NCI-H2196 (cell line): ENCODE results near the gene SWT1.

Experiments
- DNase-seq: peaks from one replicate; lab custom pipeline; 2025; ENCODE audit not compliant: unreplicated experiment; lab: John Stamatoyannopoulos, UW

SWT1 gene, protein sequence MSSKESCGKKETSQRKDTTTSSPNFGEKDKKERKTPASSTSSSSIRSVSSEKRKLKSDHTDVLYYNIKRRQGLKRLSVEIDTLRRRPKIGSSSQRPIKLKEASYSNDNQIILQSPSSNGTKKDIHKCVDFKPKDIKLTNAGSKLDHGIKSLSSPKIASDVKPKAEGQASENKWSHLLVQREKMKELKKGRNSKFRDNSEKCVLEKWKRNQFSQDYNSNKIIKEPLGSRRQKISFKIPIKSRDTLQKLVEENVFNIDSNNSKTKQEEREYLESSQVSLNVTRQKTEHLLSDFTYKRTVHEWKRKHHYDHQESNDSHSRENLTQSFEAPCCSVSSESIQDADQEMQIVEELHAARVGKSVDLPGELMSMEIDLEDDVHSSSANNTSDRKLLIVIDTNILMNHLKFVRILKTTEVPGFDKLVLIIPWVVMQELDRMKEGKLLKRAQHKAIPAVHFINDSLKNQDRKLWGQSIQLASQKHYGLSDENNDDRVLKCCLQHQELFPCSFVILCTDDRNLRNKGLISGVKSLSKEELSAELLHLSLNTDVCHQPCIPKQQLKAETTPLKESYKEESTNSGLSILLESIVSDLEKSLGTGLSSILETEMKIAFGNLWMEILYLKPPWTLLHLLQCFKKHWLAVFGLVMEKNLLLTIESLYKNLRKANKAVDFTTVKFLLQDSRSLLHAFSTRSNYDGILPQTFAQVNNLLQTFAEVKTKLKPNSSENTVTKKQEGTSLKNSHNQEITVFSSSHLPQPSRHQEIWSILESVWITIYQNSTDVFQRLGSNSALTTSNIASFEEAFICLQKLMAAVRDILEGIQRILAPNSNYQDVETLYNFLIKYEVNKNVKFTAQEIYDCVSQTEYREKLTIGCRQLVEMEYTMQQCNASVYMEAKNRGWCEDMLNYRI

GRCh38 chr1:185156854-185157598, at the start of gene SWT1, which contains the start of gene TRMT1L:
Gene SWT1, plus strand, starts transcription at chr1:185157167. Its CDS starts 3,675 bp downstream, at chr1:185160842.
Gene TRMT1L, minus strand, starts transcription at chr1:185156953. Its CDS starts 241 bp downstream, at chr1:185156712.
- DNase-seq: peak; percentile 98

DNA sequence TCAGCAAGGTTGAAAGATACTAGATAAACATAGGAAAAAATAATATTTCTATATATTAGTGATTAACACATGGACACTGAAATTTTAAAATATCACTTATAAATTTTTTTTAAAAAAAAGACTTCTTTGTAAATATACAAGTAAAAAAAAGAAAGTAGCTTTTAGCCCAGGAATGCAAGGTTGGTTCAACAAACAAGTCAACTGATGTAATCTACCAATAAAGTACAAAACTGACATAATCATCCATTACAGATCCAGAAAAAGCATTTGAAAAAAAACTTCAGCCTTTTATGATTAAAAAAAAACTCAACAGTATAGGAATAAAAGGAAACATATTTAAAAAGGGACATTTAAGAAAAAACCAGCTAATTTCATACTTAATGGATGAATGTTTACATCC, 48.6 kb upstream of the SWT1 start:
- DNase-seq: no peak

- DNase-seq: no peak
These were observed 46.8 kb upstream of the SWT1 start for GRCh38 chr1:185110145-185110544.

DNA sequence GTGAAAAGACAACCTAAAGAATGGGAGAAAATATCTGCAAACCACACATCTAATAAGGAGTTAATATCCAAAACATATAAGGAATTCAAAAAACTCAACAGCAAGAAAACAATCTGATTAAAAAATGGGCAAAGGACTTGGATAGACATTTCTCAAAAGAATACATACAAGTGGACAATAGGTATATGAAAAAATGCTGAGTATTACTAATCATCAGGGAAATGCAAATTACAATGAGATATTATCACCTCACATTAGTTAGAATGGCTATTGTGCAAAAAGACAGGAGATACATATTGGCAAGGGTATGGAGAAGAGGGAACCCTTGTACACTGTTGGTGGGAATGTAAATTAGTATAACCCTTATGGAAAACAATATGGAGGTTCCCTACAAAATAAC, 45.1 kb upstream of the SWT1 start:
- no peak for DNase-seq

DNA sequence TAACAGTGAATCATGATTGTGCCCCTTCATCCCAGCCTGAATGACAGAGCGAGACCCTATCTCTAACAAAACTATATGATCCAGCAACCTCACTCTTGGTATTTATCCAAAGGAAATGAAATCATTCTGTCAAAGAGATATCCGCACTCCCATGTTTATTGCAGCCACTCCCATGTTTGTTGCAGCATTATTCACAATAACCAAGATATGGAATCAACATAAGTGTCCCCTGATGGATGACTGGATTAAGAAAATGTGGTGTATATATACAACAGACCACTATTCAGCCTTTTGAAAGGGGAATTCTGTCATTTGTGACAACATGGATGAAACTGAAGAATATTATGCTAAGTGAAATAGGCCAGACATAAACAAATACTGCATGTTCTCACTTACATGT, 44.6 kb upstream of the SWT1 start:
- no peak for DNase-seq

DNA sequence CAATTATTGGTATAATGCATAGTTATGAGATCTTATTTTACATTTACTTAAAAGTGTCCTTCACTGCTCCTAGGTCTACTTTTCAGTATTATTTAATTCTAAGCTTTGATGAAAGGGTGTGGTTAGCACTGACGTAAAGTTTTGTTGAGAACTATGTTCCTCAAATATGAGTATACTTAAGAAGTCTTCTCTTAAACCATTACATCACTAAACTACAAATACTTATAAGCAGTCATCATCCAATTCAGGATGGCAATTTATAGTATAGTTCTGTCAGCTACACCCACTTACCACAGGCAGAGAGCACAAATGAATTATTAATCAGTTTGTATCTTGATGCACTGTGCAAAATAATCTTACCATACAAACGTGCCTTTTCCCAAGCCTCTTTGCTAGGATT, 27.3 kb upstream of the SWT1 start:
- DNase-seq: no peak

- DNase-seq: no peak
These were observed 24.4 kb upstream of the SWT1 start for GRCh38 chr1:185132534-185132933.

DNA sequence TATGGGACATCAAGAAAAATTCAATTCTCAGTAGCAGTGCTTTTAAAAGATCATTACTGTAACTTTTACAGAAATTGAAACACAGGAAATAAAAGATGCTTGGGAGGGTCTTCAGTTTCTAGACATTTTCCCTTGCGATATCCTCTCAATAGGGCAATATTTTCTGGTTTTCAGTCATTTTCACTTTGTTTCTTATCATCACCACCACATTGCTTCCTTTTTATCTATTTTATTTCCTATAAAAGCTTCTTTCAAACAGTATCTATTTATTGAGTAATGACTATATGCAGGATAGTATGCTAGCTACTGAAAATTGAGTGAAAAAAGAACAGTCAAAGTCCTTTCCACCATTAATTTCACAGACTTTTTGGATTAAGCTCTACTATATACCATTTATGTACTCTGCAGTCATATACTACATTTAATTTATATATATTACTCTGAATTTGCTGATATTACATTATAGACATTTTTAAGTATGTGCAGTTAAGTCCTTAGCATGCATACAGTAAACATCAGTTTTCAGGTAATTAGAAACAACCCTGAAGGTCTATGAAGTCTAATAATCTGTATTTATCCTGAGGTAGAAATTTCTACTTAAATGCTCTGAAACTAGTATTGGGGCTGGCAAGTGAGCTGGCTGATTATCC, 18.9 kb upstream of the SWT1 start:
- DNase-seq: no peak

GRCh38 chr1:185139246-185139645, 17.7 kb upstream of the SWT1 start:
- peak; percentile 70 for DNase-seq

- no peak for DNase-seq
These were observed 12.7 kb upstream of the SWT1 start for GRCh38 chr1:185144233-185144632.

GRCh38 chr1:185151215-185151614, 5.8 kb upstream of the SWT1 start:
- no peak for DNase-seq

GRCh38 chr1:185152187-185152767, 4.7 kb upstream of the SWT1 start:
- no peak for DNase-seq

GRCh38 chr1:185154912-185155513, 2.0 kb upstream of the SWT1 start:
- DNase-seq: no peak

GRCh38 chr1:185155600-185156287, 1.2 kb upstream of the SWT1 start:
- DNase-seq: peak; percentile 20

GRCh38 chr1:185156288-185156853, 596 bp upstream of the SWT1 start:
- no peak for DNase-seq

GRCh38 chr1:185157599-185158412, 839 bp downstream of the SWT1 start:
- no peak for DNase-seq

- peak; percentile 6 for DNase-seq
These were observed 1.8 kb downstream of the SWT1 start for GRCh38 chr1:185158800-185159199.

- DNase-seq: no peak
These were observed 3.0 kb downstream of the SWT1 start for GRCh38 chr1:185159966-185160365.
